Adrenal gland (tissue), 5 donors: ENCODE data around the gene PLIN1.

Experiments
- POLR2A ChIP-seq, 2 donors: fragments of 450-650 bp; IDR thresholded peaks; one replicate each; pipeline ENCODE4 v1.6.1; 2017; ENCODE audit warnings: antibody characterized with exemption in 2 of 2, mild to moderate bottlenecking in 2 of 2, moderate library complexity in 1 of 2
- TF ChIP-seq, protein P1 (sequence below), 6 experiments: fragments of 450-650 bp in 4 of 6; fragments of 200-600 bp in 2 of 6; sonication (generic) in 1 of 6; IDR thresholded peaks; 1 replicate in 5 of 6; 2 replicates in 1 of 6; pipeline versions ENCODE4 v1.5.1 to v1.8.0; 2016 to 2021; ENCODE audit warnings: antibody characterized with exemption in 6 of 6, mild to moderate bottlenecking in 2 of 6, moderate library complexity in 1 of 6
- donor health status: DM: no; HTN: no; CAD: no.

DNA sequence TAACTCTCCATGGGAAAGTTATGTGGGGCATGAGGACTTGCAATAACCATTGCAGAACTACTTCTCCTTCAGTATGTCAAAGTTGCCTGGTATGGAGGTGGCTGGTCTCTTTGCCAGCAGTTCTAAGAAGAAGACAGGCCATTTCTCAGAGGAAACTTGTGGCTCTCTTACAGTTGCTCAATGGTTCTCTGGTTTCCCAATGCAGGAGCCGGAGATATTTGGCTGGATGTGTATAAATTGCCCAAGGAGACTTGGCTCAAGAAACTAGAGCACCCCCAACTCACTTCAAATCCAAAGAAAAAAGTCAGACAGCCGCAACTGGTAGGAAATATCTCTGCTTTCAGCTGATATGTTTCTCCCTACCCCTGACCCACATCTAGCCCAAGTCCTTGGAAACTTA is 35.6 kb upstream of the PLIN1 start:
- TF ChIP-seq, protein P1, sequence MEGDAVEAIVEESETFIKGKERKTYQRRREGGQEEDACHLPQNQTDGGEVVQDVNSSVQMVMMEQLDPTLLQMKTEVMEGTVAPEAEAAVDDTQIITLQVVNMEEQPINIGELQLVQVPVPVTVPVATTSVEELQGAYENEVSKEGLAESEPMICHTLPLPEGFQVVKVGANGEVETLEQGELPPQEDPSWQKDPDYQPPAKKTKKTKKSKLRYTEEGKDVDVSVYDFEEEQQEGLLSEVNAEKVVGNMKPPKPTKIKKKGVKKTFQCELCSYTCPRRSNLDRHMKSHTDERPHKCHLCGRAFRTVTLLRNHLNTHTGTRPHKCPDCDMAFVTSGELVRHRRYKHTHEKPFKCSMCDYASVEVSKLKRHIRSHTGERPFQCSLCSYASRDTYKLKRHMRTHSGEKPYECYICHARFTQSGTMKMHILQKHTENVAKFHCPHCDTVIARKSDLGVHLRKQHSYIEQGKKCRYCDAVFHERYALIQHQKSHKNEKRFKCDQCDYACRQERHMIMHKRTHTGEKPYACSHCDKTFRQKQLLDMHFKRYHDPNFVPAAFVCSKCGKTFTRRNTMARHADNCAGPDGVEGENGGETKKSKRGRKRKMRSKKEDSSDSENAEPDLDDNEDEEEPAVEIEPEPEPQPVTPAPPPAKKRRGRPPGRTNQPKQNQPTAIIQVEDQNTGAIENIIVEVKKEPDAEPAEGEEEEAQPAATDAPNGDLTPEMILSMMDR (IDR thresholded peaks at IDR 0.05), result no peak
- no peak for TF ChIP-seq POLR2A (IDR thresholded peaks at IDR 0.05)
